ENCODE measurements around the gene AFF1. TPM values are rescaled to one million over a fixed set of nuclear protein-coding genes. Genes with fewer than 3 reads are reported as not detected.

The AFF1 gene
- total RNA-seq, 4 donors from 2014 or later, result 59.7 to 78.1 (median 65.9) TPM

GRCh38 chr4:87174672-87175071, 239.9 kb downstream of the AFF1 start:
- H3K27me3 ChIP-seq, result no peaks in the 10 kb centered on the region
- TF ChIP-seq POLR2AphosphoS5 (IDR thresholded peaks at IDR 0.05), result no peak
- TF ChIP-seq EP300 (IDR thresholded peaks at IDR 0.05), result no peak
- TF ChIP-seq POLR2A (IDR thresholded peaks at IDR 0.05), result no peak
- TF ChIP-seq, protein P1, sequence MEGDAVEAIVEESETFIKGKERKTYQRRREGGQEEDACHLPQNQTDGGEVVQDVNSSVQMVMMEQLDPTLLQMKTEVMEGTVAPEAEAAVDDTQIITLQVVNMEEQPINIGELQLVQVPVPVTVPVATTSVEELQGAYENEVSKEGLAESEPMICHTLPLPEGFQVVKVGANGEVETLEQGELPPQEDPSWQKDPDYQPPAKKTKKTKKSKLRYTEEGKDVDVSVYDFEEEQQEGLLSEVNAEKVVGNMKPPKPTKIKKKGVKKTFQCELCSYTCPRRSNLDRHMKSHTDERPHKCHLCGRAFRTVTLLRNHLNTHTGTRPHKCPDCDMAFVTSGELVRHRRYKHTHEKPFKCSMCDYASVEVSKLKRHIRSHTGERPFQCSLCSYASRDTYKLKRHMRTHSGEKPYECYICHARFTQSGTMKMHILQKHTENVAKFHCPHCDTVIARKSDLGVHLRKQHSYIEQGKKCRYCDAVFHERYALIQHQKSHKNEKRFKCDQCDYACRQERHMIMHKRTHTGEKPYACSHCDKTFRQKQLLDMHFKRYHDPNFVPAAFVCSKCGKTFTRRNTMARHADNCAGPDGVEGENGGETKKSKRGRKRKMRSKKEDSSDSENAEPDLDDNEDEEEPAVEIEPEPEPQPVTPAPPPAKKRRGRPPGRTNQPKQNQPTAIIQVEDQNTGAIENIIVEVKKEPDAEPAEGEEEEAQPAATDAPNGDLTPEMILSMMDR (IDR thresholded peaks at IDR 0.05), result no peak
- no peak overlapping the region for H3K4me3 ChIP-seq
- no peak for ATAC-seq
- WGBS, 2 donors (ENCODE audit: low coverage in 1 of 2), result 95 to 98% methylated on average over 2 of the region's 2 CpGs
- H3K27ac ChIP-seq, result no peak overlapping the region
- peaks cover 0 to 33% of the 10 kb centered on the region in 2 donors for H3K36me3 ChIP-seq
- no peaks in the 10 kb centered on the region for H3K9me3 ChIP-seq
- no peaks in the 10 kb centered on the region for H3K4me1 ChIP-seq

DNA sequence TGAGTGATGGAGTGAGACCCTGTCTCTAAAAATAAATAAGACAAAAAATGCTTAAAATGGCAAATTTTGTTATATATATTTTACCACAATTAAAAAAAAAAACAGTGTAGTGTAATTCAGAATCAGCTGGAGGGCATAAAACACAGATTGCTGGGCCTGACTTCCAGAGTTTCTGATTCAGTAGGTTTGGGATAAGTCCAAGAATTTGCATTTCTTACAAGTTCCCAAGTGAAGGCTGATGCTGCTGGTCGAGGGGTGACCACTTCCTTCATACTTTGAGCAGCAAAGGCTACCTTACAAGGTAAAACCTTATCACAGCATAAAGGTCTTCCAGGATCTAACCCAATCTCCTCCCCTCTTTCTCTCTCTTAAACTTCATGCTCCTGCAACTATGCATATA, 244.9 kb downstream of the AFF1 start:
- peaks cover 0 to 19% of the 10 kb centered on the region in 2 donors for H3K36me3 ChIP-seq
- no peaks in the 10 kb centered on the region for H3K27me3 ChIP-seq
- ATAC-seq, result no peak
- TF ChIP-seq POLR2A (IDR thresholded peaks at IDR 0.05) (no peak), EP300 (IDR thresholded peaks at IDR 0.05) (no peak), POLR2AphosphoS5 (IDR thresholded peaks at IDR 0.05) (no peak)
- TF ChIP-seq, protein P1 (IDR thresholded peaks at IDR 0.05), result no peak
- no peaks in the 10 kb centered on the region for H3K4me1 ChIP-seq
- H3K9me3 ChIP-seq, result no peaks in the 10 kb centered on the region
- H3K4me3 ChIP-seq, result no peak overlapping the region
- WGBS, 2 donors (ENCODE audit: low coverage in 1 of 2), result 64 to 67% methylated on average over 1 of the region's 1 CpG
- H3K27ac ChIP-seq, result no peak overlapping the region

GRCh38 chr4:87180767-87181166, 246.0 kb downstream of the AFF1 start:
- 91 to 100% methylated on average over 1 to 2 of the region's 2 CpGs for WGBS, 2 donors (ENCODE audit: low coverage in 1 of 2)
- Histone ChIP-seq H3K9me3 (no peaks in the 10 kb centered on the region), H3K4me1 (no peaks in the 10 kb centered on the region), H3K27me3 (no peaks in the 10 kb centered on the region), H3K36me3 (peaks cover 0 to 18% of the 10 kb centered on the region in 2 donors), H3K27ac (no peak overlapping the region), H3K4me3 (no peak overlapping the region)
- no peak for ATAC-seq
- TF ChIP-seq EP300 (IDR thresholded peaks at IDR 0.05) (no peak), POLR2AphosphoS5 (IDR thresholded peaks at IDR 0.05) (no peak), POLR2A (IDR thresholded peaks at IDR 0.05) (no peak)
- TF ChIP-seq, protein P1 (IDR thresholded peaks at IDR 0.05), result no peak

- no peaks in the 10 kb centered on the region for H3K4me1 ChIP-seq
- no peaks in the 10 kb centered on the region for H3K36me3 ChIP-seq
- TF ChIP-seq, protein P1 (IDR thresholded peaks at IDR 0.05), result no peak
- TF ChIP-seq POLR2AphosphoS5 (IDR thresholded peaks at IDR 0.05), result no peak
- TF ChIP-seq EP300 (IDR thresholded peaks at IDR 0.05), result no peak
- TF ChIP-seq POLR2A (IDR thresholded peaks at IDR 0.05), result no peak
- ATAC-seq, result no peak
- no peak overlapping the region for H3K4me3 ChIP-seq
- no peaks in the 10 kb centered on the region for H3K27me3 ChIP-seq
- no peak overlapping the region for H3K27ac ChIP-seq
- no peaks in the 10 kb centered on the region for H3K9me3 ChIP-seq
- 77 to 86% methylated on average over 4 of the region's 5 CpGs for WGBS, 2 donors (ENCODE audit: low coverage in 1 of 2)
These were observed 250.5 kb downstream of the AFF1 start for GRCh38 chr4:87185146-87185870.

DNA sequence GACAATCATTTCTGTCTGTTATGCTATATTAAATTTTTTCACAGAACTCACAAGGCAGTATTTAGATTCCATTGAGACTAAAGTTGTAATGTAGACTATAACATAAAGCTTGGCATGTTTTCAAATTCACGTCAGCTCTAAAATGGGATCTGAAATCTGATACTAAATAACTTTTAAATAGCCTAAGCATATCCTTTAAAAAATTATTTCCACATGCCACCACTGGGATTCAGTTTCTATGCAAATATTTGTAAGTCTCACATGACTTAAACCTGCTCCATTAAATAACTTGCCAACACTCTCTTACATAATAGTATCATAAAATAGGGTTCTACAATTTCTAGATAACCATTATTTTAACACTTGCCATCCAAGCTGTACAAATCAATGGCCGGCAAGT, 253.2 kb downstream of the AFF1 start:
- H3K36me3 ChIP-seq, result no peaks in the 10 kb centered on the region
- no peaks in the 10 kb centered on the region for H3K4me1 ChIP-seq
- no peaks in the 10 kb centered on the region for H3K9me3 ChIP-seq
- WGBS, 2 donors (ENCODE audit: low coverage in 1 of 2), result 50 to 56% methylated on average over 2 of the region's 2 CpGs
- no peaks in the 10 kb centered on the region for H3K27me3 ChIP-seq
- no peak overlapping the region for H3K4me3 ChIP-seq
- ATAC-seq, result no peak
- no peak overlapping the region for H3K27ac ChIP-seq
- no peak for TF ChIP-seq POLR2AphosphoS5 (IDR thresholded peaks at IDR 0.05)
- TF ChIP-seq, protein P1 (IDR thresholded peaks at IDR 0.05), result no peak
- no peak for TF ChIP-seq EP300 (IDR thresholded peaks at IDR 0.05)
- no peak for TF ChIP-seq POLR2A (IDR thresholded peaks at IDR 0.05)

All from gastroesophageal sphincter (tissue), 4 donors.